Measurements from ENCODE around the gene IQSEC1.

The IQSEC1 gene

DNA sequence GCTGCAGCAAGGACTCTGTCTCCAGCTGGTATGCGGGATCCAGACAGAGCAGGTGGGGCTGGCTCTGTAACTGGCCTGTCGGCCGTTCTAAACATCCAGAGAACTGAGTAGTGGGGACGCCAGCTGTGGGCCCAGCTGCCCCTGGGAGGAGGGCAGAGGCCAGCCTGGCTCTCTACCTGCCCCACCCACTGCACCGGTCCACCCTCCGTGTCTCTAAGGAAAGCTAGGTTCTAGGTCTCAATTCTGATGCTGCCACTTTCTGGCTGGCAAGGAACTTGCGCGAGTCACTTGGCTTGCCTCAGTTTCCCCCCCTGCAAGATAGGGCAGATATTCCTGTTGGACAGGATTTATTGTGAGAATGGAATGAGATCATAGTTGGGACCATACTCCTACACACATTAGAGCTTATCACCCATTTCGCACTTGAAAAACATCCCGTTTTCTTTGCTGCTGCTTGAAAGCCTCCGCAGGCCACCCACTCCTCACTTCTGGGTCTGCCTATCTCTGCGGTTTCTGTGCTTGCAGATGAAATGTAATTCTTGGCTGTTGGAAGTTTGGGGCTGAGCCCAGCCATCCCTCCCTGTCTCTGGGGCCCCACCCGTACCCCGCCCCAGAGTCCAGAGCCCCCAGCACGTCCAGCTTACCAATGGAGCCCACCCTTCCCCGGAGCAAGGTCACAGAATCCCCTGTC is 65.8 kb downstream of the IQSEC1 start:
- Histone ChIP-seq H3K4me2 (ENCODE audit: low read length) (no peak overlapping the region), H3K4me1 (ENCODE audit: control insufficient read depth, insufficient read depth, low read length) (no peaks in the 10 kb centered on the region), H3K9me3 (replicated peaks; ENCODE audit: low read length) (no peaks in the 10 kb centered on the region), H3K9ac (ENCODE audit: low read depth, low read length) (no peak overlapping the region), H3K27me3 (ENCODE audit: control insufficient read depth, insufficient read depth, low read length) (peaks cover 20% of the 10 kb centered on the region), H3K36me3 (ENCODE audit: insufficient read depth, low read length) (no peaks in the 10 kb centered on the region), H3K4me3 (ENCODE audit: low read length) (no peak overlapping the region)

- Histone ChIP-seq H3K9ac (ENCODE audit: low read depth, low read length) (no peak overlapping the region), H3K4me2 (ENCODE audit: low read length) (no peak overlapping the region), H3K36me3 (ENCODE audit: insufficient read depth, low read length) (no peaks in the 10 kb centered on the region), H3K4me3 (ENCODE audit: low read length) (no peak overlapping the region), H3K27me3 (ENCODE audit: control insufficient read depth, insufficient read depth, low read length) (peaks cover 20% of the 10 kb centered on the region), H3K9me3 (replicated peaks; ENCODE audit: low read length) (no peaks in the 10 kb centered on the region), H3K4me1 (ENCODE audit: control insufficient read depth, insufficient read depth, low read length) (no peaks in the 10 kb centered on the region)
These were observed 66.8 kb downstream of the IQSEC1 start for GRCh38 chr3:13006216-13006990.

DNA sequence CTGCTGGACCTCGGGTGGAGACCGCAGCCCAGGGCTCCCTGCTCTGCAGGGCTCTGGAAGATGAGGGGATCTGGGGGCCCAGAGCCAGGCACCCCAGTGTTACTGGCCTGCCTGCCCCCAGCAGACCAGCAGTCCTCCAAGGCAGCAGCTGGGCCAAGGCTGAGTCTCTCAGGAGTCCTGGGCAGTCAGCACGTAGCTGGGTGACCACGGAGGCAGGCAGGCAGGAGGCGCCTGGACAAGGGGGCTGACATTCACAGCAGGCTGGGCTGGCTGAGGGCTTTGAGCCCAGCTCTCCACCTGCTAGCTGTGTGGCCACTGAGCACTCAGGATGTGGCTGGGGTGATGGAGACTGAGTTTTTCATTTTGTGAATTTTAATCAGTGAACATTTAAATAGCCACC is 67.9 kb downstream of the IQSEC1 start:
- Histone ChIP-seq H3K27me3 (ENCODE audit: control insufficient read depth, insufficient read depth, low read length) (peaks cover 14% of the 10 kb centered on the region), H3K4me2 (ENCODE audit: low read length) (no peak overlapping the region), H3K4me1 (ENCODE audit: control insufficient read depth, insufficient read depth, low read length) (no peaks in the 10 kb centered on the region), H3K9ac (ENCODE audit: low read depth, low read length) (no peak overlapping the region), H3K36me3 (ENCODE audit: insufficient read depth, low read length) (no peaks in the 10 kb centered on the region), H3K9me3 (replicated peaks; ENCODE audit: low read length) (no peaks in the 10 kb centered on the region), H3K4me3 (ENCODE audit: low read length) (no peak overlapping the region)

GRCh38 chr3:13004376-13004775 is 68.9 kb downstream of the IQSEC1 start:
- Histone ChIP-seq H3K4me2 (ENCODE audit: low read length) (no peak overlapping the region), H3K9me3 (replicated peaks; ENCODE audit: low read length) (no peaks in the 10 kb centered on the region), H3K27me3 (ENCODE audit: control insufficient read depth, insufficient read depth, low read length) (peaks cover 14% of the 10 kb centered on the region), H3K36me3 (ENCODE audit: insufficient read depth, low read length) (no peaks in the 10 kb centered on the region), H3K9ac (ENCODE audit: low read depth, low read length) (no peak overlapping the region), H3K4me1 (ENCODE audit: control insufficient read depth, insufficient read depth, low read length) (no peaks in the 10 kb centered on the region), H3K4me3 (ENCODE audit: low read length) (no peak overlapping the region)

- Histone ChIP-seq H3K36me3 (ENCODE audit: insufficient read depth, low read length) (no peaks in the 10 kb centered on the region), H3K9me3 (replicated peaks; ENCODE audit: low read length) (no peaks in the 10 kb centered on the region), H3K4me3 (ENCODE audit: low read length) (no peak overlapping the region), H3K9ac (ENCODE audit: low read depth, low read length) (no peak overlapping the region), H3K27me3 (ENCODE audit: control insufficient read depth, insufficient read depth, low read length) (peaks cover 14% of the 10 kb centered on the region), H3K4me2 (ENCODE audit: low read length) (no peak overlapping the region), H3K4me1 (ENCODE audit: control insufficient read depth, insufficient read depth, low read length) (no peaks in the 10 kb centered on the region)
These were observed 69.6 kb downstream of the IQSEC1 start for GRCh38 chr3:13003608-13004007.

DNA sequence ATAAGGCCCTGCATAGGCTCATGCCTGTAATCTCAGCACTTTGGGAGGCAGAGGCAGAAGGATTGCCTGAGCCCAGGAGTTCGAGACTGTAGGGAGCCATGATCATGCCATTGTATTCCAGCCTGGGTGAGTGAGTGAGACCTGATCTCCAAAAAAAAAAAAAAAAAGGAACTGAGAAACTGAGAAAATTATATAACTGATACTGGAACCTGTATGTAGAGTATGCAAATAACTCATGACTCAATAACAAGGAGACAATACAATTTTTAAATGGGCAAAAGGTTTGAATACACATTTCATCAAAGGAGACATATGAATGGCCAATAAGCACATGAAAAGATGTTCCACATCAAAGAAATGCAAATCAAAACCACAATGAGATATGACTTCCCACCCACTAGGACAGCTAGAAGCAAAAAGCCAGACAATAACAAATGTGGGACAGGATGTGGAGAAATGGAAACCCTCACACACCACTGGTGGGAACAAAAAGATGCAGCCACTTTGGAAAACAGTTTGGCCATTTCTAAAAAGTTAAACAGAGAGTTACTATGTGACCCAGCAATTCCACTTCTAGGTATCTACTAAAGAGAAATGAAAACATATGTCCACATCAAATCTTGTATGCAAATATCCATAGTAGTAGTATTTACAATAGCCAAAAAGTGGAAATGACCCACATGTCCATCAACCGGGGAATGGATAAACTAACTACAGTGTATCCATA is 70.7 kb downstream of the IQSEC1 start:
- Histone ChIP-seq H3K27me3 (ENCODE audit: control insufficient read depth, insufficient read depth, low read length) (peaks cover 14% of the 10 kb centered on the region), H3K36me3 (ENCODE audit: insufficient read depth, low read length) (no peaks in the 10 kb centered on the region), H3K9me3 (replicated peaks; ENCODE audit: low read length) (no peaks in the 10 kb centered on the region), H3K4me2 (ENCODE audit: low read length) (no peak overlapping the region), H3K4me3 (ENCODE audit: low read length) (no peak overlapping the region), H3K4me1 (ENCODE audit: control insufficient read depth, insufficient read depth, low read length) (no peaks in the 10 kb centered on the region), H3K9ac (ENCODE audit: low read depth, low read length) (no peak overlapping the region)

- no peaks in the 10 kb centered on the region for H3K9me3 ChIP-seq (replicated peaks; ENCODE audit: low read length)
- no peak overlapping the region for H3K4me3 ChIP-seq (ENCODE audit: low read length)
- H3K9ac ChIP-seq (ENCODE audit: low read depth, low read length): no peak overlapping the region
- peaks cover 3% of the 10 kb centered on the region for H3K4me1 ChIP-seq (ENCODE audit: control insufficient read depth, insufficient read depth, low read length)
- peaks cover 14% of the 10 kb centered on the region for H3K27me3 ChIP-seq (ENCODE audit: control insufficient read depth, insufficient read depth, low read length)
- H3K36me3 ChIP-seq (ENCODE audit: insufficient read depth, low read length): no peaks in the 10 kb centered on the region
- no peak overlapping the region for H3K4me2 ChIP-seq (ENCODE audit: low read length)
These were observed 73.8 kb downstream of the IQSEC1 start for GRCh38 chr3:12999147-13000140.

DNA sequence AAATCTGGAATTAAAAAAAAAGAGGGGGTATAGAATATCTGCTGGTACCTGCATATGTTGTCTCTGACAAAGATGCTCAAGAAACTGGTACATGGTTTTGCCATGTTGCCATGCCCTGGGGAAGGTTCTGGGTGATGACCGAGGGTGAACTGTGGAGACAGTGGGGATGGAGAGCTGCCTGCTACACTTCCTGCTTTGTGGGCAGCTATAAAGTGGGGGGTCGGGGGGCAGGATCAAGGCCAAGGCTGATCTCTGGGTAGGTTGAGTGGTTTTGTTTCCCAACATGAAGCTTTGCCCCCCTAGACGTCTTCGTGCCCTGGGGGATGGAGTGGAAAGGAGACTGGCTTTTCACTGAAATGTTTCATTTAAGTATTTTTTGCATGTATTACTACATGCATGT is 74.6 kb downstream of the IQSEC1 start:
- Histone ChIP-seq H3K36me3 (ENCODE audit: insufficient read depth, low read length) (no peaks in the 10 kb centered on the region), H3K9me3 (replicated peaks; ENCODE audit: low read length) (no peaks in the 10 kb centered on the region), H3K4me1 (ENCODE audit: control insufficient read depth, insufficient read depth, low read length) (peaks cover 7% of the 10 kb centered on the region), H3K9ac (ENCODE audit: low read depth, low read length) (no peak overlapping the region), H3K27me3 (ENCODE audit: control insufficient read depth, insufficient read depth, low read length) (peaks cover 12% of the 10 kb centered on the region), H3K4me3 (ENCODE audit: low read length) (no peak overlapping the region), H3K4me2 (ENCODE audit: low read length) (no peak overlapping the region)

DNA sequence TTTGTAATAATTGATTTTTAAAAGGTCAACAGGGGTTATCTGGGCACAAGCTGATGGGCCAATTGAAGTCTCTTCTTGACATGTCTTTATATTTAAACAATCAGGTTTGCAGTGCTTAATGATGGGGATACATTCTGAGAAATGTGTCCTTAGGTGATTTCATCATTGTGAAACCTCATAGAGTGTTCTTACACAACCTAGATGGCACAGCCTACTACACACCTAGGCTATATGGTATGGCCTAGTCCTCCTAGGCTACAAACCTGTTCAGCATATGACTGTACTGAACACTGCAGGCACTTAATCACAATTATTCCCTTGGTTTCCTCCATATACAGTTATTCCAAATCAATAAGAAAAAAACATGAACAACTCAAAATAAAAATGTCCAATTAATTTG is 75.8 kb downstream of the IQSEC1 start:
- Histone ChIP-seq H3K4me1 (ENCODE audit: control insufficient read depth, insufficient read depth, low read length) (peaks cover 7% of the 10 kb centered on the region), H3K9ac (ENCODE audit: low read depth, low read length) (no peak overlapping the region), H3K9me3 (replicated peaks; ENCODE audit: low read length) (no peaks in the 10 kb centered on the region), H3K4me2 (ENCODE audit: low read length) (no peak overlapping the region), H3K36me3 (ENCODE audit: insufficient read depth, low read length) (no peaks in the 10 kb centered on the region), H3K4me3 (ENCODE audit: low read length) (no peak overlapping the region), H3K27me3 (ENCODE audit: control insufficient read depth, insufficient read depth, low read length) (peaks cover 19% of the 10 kb centered on the region)

- Histone ChIP-seq H3K9me3 (replicated peaks; ENCODE audit: low read length) (no peaks in the 10 kb centered on the region), H3K4me2 (ENCODE audit: low read length) (no peak overlapping the region), H3K4me3 (ENCODE audit: low read length) (no peak overlapping the region), H3K27me3 (ENCODE audit: control insufficient read depth, insufficient read depth, low read length) (peaks cover 26% of the 10 kb centered on the region), H3K36me3 (ENCODE audit: insufficient read depth, low read length) (no peaks in the 10 kb centered on the region), H3K9ac (ENCODE audit: low read depth, low read length) (no peak overlapping the region), H3K4me1 (ENCODE audit: control insufficient read depth, insufficient read depth, low read length) (peaks cover 7% of the 10 kb centered on the region)
These were observed 77.1 kb downstream of the IQSEC1 start for GRCh38 chr3:12996181-12996506.
